A204.1 (cell line): ENCODE results near the gene ITGAE.
"Not testable (repeated sequence)": the region's sequence is repeated elsewhere in the genome, so short reads cannot be mapped to it uniquely, and the experiment has no call there.

Experiments used
- FAIRE-seq: peaks from 2 replicates; lab custom pipeline; 2012; peaks lifted over from hg19 to GRCh38; lab: Jason Lieb, UNC

ITGAE gene

GRCh38 chr17:3755335-3756030 is 45.5 kb downstream of the ITGAE start:
- no peak for FAIRE-seq

DNA sequence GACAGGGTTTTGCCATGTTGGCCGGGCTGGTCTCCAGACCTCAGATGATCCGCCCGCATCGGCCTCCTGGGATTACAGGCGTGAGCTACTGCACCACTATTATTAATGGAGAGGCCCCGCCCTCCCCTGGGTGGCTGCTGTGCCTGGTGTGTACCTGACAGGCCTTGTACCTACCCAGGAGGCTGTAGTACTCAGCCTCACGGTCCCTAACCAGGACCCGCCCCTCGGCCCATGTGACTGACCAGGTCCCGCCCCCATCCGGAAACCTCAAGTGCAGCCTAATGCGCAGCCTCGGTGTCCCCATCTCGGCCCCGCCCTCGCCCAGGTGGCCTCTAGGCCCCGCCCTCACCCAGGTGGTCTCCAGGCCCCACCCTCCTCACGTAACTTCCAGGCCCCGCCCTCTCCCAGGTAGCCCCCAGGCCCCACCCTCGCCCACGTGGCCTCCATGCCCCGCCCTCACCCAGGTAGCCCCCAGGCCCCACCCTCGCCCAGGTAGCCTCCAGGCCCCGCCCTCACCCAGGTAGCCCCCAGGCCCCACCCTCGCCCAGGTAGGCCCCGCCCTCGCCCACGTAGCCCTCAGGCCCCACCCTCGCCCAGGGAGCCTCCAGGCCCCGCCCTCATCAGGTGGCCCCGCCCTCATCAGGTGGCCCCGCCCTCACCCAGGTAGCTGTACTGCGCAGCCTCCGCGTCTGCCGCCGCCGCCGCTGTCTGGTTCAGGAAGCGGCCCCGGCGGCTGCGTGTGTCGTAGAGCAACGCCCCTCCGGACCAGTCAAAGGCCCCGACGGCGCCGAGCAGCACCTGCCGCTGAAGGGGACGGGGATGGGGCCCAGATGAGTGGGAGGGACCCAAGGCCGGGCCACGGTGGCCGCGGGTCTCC is 46.3 kb downstream of the ITGAE start:
- FAIRE-seq = no peak

- no peak for FAIRE-seq
Observed at GRCh38 chr17:3754066-3754457, 46.9 kb downstream of the ITGAE start.

GRCh38 chr17:3753624-3754023 is 47.4 kb downstream of the ITGAE start:
- FAIRE-seq = no peak

DNA sequence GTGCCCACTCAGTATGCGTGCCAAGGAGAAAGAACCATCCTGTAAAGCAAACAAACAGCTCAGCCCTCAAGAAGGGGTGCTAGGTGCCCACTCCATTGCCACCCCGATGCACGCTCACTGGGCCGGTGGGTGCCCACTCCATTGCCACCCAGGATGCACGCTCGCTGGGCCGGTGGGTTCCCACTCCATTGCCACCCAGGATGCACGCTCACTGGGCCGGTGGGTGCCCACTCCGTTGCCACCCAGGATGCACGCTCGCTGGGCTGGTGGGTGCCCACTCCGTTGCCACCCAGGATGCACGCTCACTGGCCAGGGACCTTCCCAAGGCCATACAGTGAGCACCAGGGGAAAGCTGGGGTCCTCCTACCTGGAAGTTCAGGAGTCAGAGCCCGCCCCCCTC is 49.2 kb downstream of the ITGAE start:
- no peak for FAIRE-seq

DNA sequence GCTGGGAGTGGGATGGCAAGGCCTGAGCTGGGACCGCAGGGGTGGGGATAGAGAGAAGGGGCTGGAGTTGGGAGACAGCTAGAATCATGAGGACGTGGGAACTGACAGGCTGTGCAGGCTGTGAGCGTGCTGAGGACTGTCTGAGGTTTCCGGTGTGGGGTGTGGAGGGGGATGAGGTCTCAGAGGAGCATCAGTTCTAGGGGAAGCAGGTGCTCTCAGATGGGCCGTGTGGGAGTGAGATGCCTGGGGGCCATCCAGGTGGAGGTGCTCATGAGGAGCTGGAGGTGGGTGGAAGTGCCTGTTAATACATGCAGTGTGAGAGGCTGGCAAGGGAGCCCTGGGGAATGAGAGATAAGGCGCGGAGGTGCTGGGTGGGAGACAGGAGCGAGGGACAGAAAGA is 50.1 kb downstream of the ITGAE start:
- FAIRE-seq = no peak

GRCh38 chr17:3750296-3750695 is 50.7 kb downstream of the ITGAE start:
- FAIRE-seq = no peak

- no peak for FAIRE-seq
Observed at GRCh38 chr17:3748576-3748975, 52.4 kb downstream of the ITGAE start.

DNA sequence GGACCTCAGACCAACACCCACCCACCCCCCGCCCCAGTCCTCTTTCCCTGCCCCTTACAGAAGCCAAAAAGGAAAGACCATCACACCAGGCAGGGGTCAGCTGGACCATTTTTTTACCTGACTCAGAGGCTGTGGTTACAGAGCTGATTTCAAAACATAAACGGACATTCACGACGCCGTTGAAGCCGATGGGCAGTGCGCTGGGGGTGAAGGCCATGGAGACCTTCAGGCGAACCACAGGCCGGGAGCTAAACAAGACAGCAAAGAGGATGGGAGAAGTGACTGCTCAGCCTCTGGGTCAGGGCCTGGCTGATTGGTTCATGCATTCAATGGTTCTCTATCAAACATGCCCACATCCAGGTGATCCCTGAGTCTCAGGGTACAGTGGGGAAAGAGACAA is 53.2 kb downstream of the ITGAE start:
- FAIRE-seq = no peak

DNA sequence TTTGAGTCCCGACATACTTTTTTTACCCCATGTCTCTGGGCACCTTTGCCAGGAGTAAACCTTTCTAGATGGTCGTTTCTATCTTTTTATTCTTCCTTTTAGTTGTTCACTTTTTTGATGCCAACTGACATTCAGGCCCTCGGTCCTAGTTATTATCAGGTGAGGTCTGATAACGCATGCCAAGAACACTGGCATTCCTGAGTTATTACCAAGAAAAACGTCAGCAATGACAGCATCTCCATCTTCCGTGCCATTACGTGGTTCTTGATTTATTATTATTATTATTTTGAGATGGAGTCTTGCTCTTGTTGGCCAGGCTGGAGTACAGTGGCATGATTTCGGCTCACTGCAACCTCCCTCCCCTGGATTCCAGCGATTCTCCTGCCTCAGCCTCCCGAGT is 55.9 kb downstream of the ITGAE start:
- FAIRE-seq = no peak

GRCh38 chr17:3744014-3744413 is 57.0 kb downstream of the ITGAE start:
- FAIRE-seq = no peak

- no peak for FAIRE-seq
Observed at GRCh38 chr17:3740611-3741073, 60.3 kb downstream of the ITGAE start.

- no peak for FAIRE-seq
Observed at GRCh38 chr17:3739422-3740124, 61.4 kb downstream of the ITGAE start.

GRCh38 chr17:3738562-3739295 is 62.3 kb downstream of the ITGAE start:
- FAIRE-seq = no peak

DNA sequence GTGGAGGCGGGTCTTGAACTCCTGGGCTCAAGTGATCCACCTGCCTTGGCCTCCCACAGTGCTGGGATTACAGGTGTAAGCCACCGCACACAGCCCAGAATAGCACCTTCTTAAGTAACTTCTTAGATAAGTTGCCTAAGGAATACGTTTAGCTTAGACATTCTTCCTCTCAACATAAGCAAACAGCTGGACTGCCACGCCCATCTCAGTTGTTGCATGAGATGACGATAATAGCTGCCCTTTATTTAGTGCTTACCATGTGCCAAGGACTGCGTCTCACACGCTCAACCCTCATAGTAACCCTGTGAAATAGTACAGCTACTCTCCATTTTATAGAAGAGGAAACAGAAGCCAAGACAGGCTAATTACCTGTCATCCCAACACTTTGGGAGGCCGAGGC is 65.5 kb downstream of the ITGAE start:
- no peak for FAIRE-seq

GRCh38 chr17:3734911-3735276 is 66.1 kb downstream of the ITGAE start:
- not testable (repeated sequence) for FAIRE-seq

DNA sequence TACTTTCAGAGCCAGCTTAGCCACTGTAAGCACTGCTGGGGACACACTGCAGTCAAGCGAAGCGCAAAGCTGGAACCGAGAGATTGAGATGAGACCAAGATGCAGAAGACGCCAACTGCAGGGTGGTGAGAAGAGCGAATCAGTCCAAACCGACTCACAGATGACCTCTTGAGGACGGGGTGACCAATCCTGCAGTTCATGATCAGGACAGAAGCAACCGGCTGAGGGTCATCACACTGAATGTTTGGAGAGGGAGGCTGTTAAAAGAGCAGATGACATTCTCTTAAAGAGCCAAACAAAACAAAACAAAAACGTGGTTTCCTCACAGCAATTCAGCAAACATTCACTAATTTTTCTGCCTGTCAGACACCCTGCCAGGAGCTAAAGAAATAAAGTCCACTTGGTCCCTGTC is 68.8 kb downstream of the ITGAE start:
- FAIRE-seq = no peak

- FAIRE-seq = no peak
Observed at GRCh38 chr17:3730881-3731429, 70.0 kb downstream of the ITGAE start.

GRCh38 chr17:3729881-3730280 is 71.1 kb downstream of the ITGAE start:
- FAIRE-seq = no peak

DNA sequence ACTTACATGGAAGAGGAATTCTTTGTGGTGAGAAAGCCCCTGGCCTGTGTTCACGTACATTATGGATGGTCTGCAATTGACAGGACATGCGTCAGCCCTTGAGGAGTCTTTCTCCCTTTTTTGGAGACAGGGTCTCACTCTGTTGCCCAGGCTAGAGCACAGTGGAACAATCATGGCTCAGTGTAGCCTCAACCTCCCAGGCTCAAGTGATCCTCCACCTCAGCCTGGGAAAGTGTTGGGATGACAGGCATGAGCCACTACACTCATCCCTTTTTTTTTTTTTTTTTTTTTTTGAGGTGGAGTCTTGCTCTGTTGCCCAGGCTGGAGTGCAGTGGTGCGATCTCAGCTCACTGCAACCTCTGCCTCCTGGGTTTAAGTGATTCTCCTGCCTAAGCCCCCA is 72.9 kb downstream of the ITGAE start:
- not testable (repeated sequence) for FAIRE-seq

DNA sequence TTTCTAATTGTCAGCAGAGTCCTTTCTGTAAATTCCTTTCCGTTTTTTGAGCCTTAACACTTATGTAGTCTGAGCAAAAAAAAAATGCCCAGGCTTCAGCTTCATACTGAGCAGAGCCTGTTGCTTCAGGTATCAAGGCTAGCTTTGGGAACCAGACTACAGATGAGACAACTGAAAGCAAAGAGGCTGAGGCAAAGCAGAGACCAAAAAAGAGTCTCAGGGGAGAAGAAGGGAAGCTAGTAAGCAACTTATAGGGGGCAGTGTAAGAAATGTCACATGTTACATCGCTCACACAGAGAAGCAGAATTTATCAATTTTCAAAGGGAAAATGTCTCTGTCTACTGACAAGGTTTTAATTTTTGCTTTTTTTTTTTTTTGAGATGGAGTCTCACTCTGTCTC is 73.9 kb downstream of the ITGAE start:
- no peak for FAIRE-seq
